Activated effector memory CD4-positive, alpha-beta T cell treated with Interleukin-2 at 50 U/mL for 16 hours (primary cell): ENCODE data around the gene CRYBB3.
"Not testable (repeated sequence)": the region's sequence is repeated elsewhere in the genome, so short reads cannot be mapped to it uniquely, and the experiment has no call there.

Source experiments
- DNase-seq: peaks from one replicate; pipeline ENCODE4 v3.0.0-alpha.2; 2020

The CRYBB3 gene

DNA sequence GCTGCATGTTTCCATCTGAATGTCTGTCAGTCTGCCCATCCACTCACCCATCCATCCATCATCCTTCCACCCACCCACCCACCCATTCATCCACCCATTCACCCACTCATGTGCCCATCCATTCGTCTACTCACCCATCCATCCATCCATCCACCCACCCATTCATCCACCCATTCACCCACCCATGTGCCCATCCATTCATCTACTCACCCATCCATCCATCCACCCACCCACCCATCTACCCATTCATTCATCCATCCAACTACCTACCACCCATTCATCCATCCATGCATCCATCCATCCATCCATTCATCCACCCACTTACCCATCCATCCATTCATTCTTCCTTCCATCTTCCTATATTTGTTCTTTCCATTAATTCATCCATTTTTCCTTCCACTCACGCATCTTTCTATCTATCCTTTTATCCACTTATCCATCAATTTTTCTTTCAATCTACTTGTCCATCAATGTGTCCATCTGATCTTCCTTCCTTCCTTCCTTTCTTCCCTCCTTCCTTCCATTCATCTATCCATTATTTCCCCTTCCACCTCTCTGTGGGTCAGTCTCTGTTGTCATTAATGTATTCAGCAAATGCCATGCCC lies 8.0 kb downstream of the CRYBB3 start:
- DNase-seq, result no peak

GRCh38 chr22:25208328-25208727 lies 8.7 kb downstream of the CRYBB3 start:
- no peak for DNase-seq

- no peak for DNase-seq
Observed at GRCh38 chr22:25208743-25209505, 9.3 kb downstream of the CRYBB3 start.

DNA sequence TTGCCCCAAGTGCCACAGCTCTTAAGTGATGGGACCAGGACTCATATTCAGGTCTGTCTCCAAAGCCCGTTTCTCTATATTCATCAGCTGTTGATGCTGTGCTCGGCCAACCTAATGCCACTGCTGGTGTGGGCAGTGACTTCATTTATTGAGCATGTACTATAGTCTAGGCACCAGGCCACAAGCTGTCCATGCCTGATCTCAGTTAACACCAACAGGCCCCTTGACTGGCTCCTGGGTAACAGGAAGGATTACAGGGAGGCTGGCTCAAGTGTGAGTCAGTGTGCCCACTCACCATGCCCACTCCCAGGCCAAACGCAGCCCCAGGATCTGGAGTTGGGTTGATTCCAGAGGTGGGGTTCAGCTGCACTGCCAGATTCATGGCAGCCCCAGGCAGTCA lies 11.1 kb downstream of the CRYBB3 start:
- DNase-seq, result no peak

DNA sequence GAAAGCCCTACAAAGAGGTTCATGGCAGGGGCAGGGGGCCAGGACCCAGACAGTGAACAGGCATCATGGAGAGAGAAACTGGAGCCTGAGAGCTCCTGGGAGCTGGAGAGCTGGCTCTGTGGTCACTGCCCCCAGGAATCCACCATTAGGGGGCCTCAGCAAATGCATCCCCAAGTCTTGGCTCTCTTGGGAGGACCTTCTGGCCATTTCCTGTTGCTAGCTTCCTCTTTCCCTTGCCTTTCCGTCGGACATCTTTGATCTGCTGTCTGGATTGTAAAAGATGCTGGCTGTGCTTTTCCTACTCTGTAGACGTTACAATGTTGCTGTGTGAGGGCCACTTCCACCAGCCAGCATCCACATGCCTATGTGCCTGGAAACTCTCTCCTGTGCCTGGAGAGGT lies 12.7 kb downstream of the CRYBB3 start:
- DNase-seq, result no peak

DNA sequence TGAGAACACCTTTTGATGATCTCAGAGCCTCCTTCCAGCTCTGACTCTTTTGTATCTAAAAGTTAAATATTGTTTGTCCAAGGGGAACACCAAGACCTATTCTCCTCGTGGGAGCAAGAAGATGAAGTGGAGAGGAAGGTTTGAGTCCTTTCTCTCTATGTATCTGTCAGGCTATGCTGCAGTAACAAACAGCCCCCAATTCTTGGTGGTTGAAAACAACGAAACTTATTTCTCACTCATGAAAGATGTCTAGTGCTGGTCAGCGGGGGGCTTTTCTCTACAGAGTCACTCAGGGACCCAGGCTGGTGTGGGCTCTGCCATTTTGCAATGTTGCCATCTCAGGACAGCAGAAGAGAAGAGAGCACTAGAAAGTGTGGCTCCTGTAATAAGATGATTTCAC lies 13.6 kb downstream of the CRYBB3 start:
- DNase-seq, result no peak

- DNase-seq, result no peak
Observed at GRCh38 chr22:25216230-25216629, 16.6 kb downstream of the CRYBB3 start.

DNA sequence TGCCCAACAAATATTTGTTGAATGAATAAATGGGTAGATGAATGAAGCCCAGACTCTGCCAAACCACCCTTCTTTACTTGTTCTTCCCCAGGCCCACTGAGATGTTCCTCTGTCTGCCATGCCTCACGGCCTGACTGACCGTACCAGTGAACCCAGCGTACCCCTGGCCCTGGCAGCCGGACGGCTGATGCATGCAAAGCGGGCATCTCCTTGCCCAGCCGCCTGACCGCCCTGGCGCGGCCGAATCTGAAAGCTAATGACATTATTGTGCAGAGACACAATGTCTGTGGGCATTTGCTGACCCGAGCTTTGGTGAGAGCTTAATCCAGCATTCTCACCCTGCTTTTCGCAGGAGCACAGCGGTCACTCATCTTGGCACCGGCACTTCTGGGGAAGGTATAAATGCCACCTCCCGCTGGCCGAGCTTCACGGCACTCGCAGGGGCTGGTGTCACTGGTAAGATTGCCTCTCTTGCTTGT lies 19.6 kb downstream of the CRYBB3 start, which contains the start of gene CRYBB2:
Gene CRYBB2 (plus strand): TSS at position 429 of the 479 bp plus-strand sequence. CDS start 1,791 bp downstream, outside the sequence.
- no peak for DNase-seq

DNA sequence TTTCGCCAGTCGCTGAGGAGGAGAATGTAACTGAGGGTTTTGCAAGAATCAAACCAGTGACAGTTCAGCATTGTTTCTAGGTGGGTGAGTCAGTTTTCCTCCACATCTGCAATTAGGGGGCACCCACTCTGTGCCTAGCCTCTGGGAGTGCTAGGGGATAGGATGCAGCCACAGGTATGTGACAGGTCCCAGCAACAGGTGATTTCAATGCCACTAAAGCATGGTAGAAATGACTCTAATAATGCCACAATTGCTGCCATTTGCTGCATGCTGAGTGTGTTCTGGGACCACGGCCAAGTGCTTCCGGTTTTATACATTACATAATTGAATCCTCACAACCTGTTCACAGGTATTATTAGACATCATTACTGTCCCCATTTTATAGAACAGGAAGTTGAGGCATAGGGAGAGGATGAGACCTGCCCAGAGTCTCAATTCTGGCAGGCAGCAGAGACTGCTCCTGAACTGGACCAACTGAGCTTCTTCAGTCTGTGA lies 20.3 kb downstream of the CRYBB3 start:
- DNase-seq, result no peak

DNA sequence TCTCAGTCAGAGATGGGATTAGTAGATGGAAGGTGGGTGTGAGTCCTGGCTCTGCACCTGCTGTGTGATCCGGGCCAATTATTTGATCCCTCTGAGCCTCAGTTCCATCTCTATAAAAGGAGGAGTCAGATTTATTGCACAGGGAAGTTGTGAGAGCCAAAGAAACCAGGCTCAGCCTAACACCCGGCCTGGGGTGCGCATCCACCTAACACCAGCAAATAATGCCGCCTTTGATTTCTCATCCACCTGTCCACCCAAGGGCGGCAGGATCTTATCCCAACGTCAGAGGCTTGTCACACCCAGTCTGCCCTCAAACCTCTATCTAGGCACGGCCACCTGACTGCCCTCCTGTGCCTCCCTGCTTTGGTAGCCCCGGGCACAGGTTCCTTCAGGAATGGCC lies 22.1 kb downstream of the CRYBB3 start:
- DNase-seq, result no peak

- no peak for DNase-seq
Observed at GRCh38 chr22:25223269-25223850, 23.7 kb downstream of the CRYBB3 start.

GRCh38 chr22:25228822-25229221 lies 29.2 kb downstream of the CRYBB3 start:
- no peak for DNase-seq

GRCh38 chr22:25230760-25231159 lies 31.1 kb downstream of the CRYBB3 start:
- DNase-seq, result not testable (repeated sequence)

DNA sequence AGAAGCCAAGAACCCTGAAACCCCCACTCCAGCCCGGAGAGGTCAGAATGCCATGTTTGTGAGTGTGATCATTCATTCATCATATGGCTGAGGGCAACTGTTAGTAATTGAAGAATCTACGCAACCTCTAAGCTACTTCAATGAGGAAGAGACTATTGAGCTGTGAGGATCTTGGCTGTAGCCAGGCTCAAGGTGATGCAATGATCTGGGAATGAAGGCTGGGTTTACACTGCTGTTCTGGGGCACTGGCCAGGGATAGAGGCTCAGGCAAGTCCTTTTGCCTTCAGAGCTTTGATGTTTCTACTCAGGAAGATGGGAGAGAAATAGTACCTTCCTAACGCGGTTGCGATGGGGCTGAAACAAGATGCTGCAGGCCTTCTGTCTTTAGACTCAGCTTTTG lies 32.6 kb downstream of the CRYBB3 start:
- DNase-seq, result no peak

GRCh38 chr22:25233706-25234105 lies 34.0 kb downstream of the CRYBB3 start:
- DNase-seq, result not testable (repeated sequence)

- peak; percentile 29 for DNase-seq
Observed at GRCh38 chr22:25235547-25236290, 36.1 kb downstream of the CRYBB3 start.

- DNase-seq, result no peak
Observed at GRCh38 chr22:25236417-25236816, 36.8 kb downstream of the CRYBB3 start.

GRCh38 chr22:25237503-25237902 lies 37.8 kb downstream of the CRYBB3 start:
- no peak for DNase-seq

DNA sequence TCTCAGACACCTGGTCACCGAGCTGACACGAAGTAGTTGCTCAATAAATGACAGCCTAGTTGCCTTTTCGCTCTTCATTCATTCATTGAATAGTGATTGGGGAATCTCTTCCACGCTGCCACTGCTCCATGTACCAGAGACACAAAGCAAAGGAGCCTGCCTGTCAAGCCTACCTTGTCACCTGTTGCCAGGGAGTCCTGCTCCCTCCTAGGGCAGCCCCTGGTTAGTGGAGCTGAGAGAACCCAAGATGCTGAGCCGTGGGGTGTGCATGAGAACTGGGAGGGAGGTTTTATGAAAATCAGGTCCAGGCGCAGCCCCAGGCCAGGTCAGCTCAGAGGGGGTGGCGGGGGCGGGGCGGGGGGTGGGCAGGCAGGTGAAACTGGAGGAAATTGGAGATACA lies 38.4 kb downstream of the CRYBB3 start:
- not testable (repeated sequence) for DNase-seq

DNA sequence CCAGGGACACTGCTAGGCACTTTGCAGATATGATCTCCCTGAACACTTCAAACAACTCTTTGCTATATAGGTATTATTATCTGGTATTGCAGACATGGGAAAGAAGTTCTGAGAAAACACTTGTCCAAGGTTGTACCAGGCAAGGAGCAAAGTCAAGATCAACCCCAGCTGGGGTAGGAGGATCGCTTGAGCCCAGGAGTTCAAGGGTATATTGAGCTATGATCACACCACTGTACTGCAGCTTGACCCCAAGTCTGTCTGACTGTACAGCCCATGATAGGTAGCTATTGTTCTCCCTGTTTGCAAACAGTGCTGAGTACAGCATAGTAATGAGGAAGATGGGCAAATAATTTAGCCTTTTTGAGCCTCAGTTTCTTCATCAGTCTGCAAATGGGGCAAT lies 55.5 kb downstream of the CRYBB3 start:
- DNase-seq, result not testable (repeated sequence)
